D721Med (cell line): Measurements from ENCODE around the gene WHRN.

Source experiments
- DNase-seq: peaks from one replicate; pipeline ENCODE4 v3.0.0; 2011; ENCODE audit warnings: low spot score; ENCODE audit not compliant: insufficient read length
- FAIRE-seq: peaks from 2 replicates; lab custom pipeline; 2011; peaks lifted over from hg19 to GRCh38; lab: Jason Lieb, UNC
- CTCF ChIP-seq: IDR thresholded peaks from 2 replicates; pipeline ENCODE4 v1.5.1; 2012; ENCODE audit warnings: mild to moderate bottlenecking, control low read depth; ENCODE audit not compliant: insufficient read depth; ENCODE audit errors: missing control alignments

WHRN gene

GRCh38 chr9:114431770-114432169 lies 73.5 kb downstream of the WHRN start:
- no peak for TF ChIP-seq CTCF
- FAIRE-seq (no peak), DNase-seq (no peak)

GRCh38 chr9:114431003-114431402 lies 74.3 kb downstream of the WHRN start:
- no peak for TF ChIP-seq CTCF
- no peak for FAIRE-seq
- no peak for DNase-seq

- FAIRE-seq (no peak), DNase-seq (no peak)
- TF ChIP-seq CTCF: no peak
Observed at GRCh38 chr9:114430457-114430856, 74.8 kb downstream of the WHRN start.

GRCh38 chr9:114429488-114429887 lies 75.8 kb downstream of the WHRN start:
- FAIRE-seq: no peak
- TF ChIP-seq CTCF: no peak
- DNase-seq: no peak

GRCh38 chr9:114428466-114428865 lies 76.8 kb downstream of the WHRN start:
- no peak for DNase-seq
- TF ChIP-seq CTCF: no peak
- FAIRE-seq: no peak

GRCh38 chr9:114427644-114428043 lies 77.6 kb downstream of the WHRN start:
- DNase-seq: no peak
- no peak for TF ChIP-seq CTCF
- FAIRE-seq: no peak

- no peak for DNase-seq
- TF ChIP-seq CTCF: no peak
- no peak for FAIRE-seq
Observed at GRCh38 chr9:114426046-114426948, 79.0 kb downstream of the WHRN start.
